Esophagus muscularis mucosa (tissue), 3 donors: ENCODE measurements around the gene POLK.

ENCODE experiments used
- CTCF ChIP-seq, 3 experiments: fragments of 200-600 bp in 2 of 3; fragments of 450-650 bp in 1 of 3; sonication (generic) in 2 of 3; IDR thresholded peaks; one replicate each; pipeline ENCODE4 v1.5.1; 2017 to 2019; ENCODE audit warnings: antibody characterized with exemption in 3 of 3, mild to moderate bottlenecking in 2 of 3, moderate library complexity in 1 of 3
- POLR2AphosphoS5 ChIP-seq, 2 donors: sonication (generic); formaldehyde crosslinking; IDR thresholded peaks; one replicate each; pipeline ENCODE4 v1.6.1; 2017; ENCODE audit warnings: antibody characterized with exemption in 2 of 2

- TF ChIP-seq CTCF (IDR thresholded peaks at IDR 0.05) (no peak), POLR2AphosphoS5 (IDR thresholded peaks at IDR 0.05) (no peak)
Measured at GRCh38 chr5:75475364-75475763, 36.3 kb upstream of the POLK start.
